Mesenchymal stem cell (in vitro differentiated cells and primary cell): Measurements from ENCODE around the gene VWA2.

Experiments
- DNase-seq: peaks from one replicate; pipeline ENCODE4 v3.0.0-alpha.2; 2013
- H2AFZ ChIP-seq: one replicate; pipeline ENCODE4 v1.6.1; 2013; ENCODE audit warnings: low read depth, mild to moderate bottlenecking, control low read depth, inconsistent platforms, low read length, moderate library complexity
- H2AK5ac ChIP-seq: 2 replicates; pipeline ENCODE4 v1.6.1; 2013; ENCODE audit warnings: low read length, moderate library complexity, mild to moderate bottlenecking, inconsistent platforms; ENCODE audit not compliant: severe bottlenecking
- H2BK120ac ChIP-seq: one replicate; pipeline ENCODE4 v1.6.1; 2013; ENCODE audit warnings: low read depth, mild to moderate bottlenecking, inconsistent platforms, low read length, moderate library complexity
- H2BK12ac ChIP-seq, 2 experiments: one replicate each; pipeline ENCODE4 v1.6.1; 2013; ENCODE audit warnings: inconsistent platforms in 2 of 2, low read length in 2 of 2, mild to moderate bottlenecking in 2 of 2, moderate library complexity in 2 of 2, control low read depth in 1 of 2
- H2BK15ac ChIP-seq: one replicate; pipeline ENCODE4 v1.6.1; 2013; ENCODE audit warnings: mild to moderate bottlenecking, low read depth, inconsistent platforms; ENCODE audit not compliant: poor library complexity, severe bottlenecking
- H2BK5ac ChIP-seq: 2 replicates; pipeline ENCODE4 v1.6.1; 2013; ENCODE audit warnings: low read depth, mild to moderate bottlenecking, low read length, control low read depth, inconsistent platforms; ENCODE audit not compliant: poor library complexity, severe bottlenecking
- H3K14ac ChIP-seq, 2 experiments: one replicate each; pipeline ENCODE4 v1.6.1; 2013; ENCODE audit warnings: inconsistent platforms in 2 of 2, low read length in 2 of 2, control low read depth in 1 of 2, mild to moderate bottlenecking in 1 of 2, moderate library complexity in 1 of 2
- H3K18ac ChIP-seq, 2 experiments: one replicate each; pipeline ENCODE4 v1.6.1; 2013; ENCODE audit warnings: inconsistent platforms in 2 of 2, low read length in 2 of 2, control low read depth in 1 of 2, low read depth in 1 of 2, mild to moderate bottlenecking in 1 of 2
- H3K23ac ChIP-seq, 2 experiments: one replicate each; pipeline ENCODE4 v1.6.1; 2013; ENCODE audit warnings: inconsistent platforms in 2 of 2, low read length in 2 of 2, mild to moderate bottlenecking in 2 of 2, moderate library complexity in 2 of 2, control low read depth in 1 of 2
- H3K27ac ChIP-seq: 2 replicates; pipeline ENCODE4 v1.5.1; 2013; ENCODE audit warnings: mild to moderate bottlenecking, moderate library complexity, low read length, control low read depth, inconsistent platforms; ENCODE audit not compliant: poor library complexity, severe bottlenecking
- H3K27me3 ChIP-seq, 2 experiments: 2 replicates each; pipeline versions ENCODE4 v1.6.1 to v1.7.0; 2013; ENCODE audit warnings: low read length in 2 of 2, mild to moderate bottlenecking in 2 of 2, moderate library complexity in 2 of 2, control low read depth in 1 of 2, inconsistent platforms in 1 of 2; ENCODE audit not compliant: control insufficient read depth in 1 of 2, insufficient read depth in 1 of 2
- H3K36me3 ChIP-seq, 2 experiments: 2 replicates each; pipeline versions ENCODE4 v1.6.1 to v1.7.0; 2013; ENCODE audit warnings: low read length in 2 of 2, control low read depth in 1 of 2, inconsistent platforms in 1 of 2, low read depth in 1 of 2, mild to moderate bottlenecking in 1 of 2; ENCODE audit not compliant: insufficient read depth in 2 of 2, control insufficient read depth in 1 of 2
- H3K4ac ChIP-seq, 2 experiments: one replicate each; pipeline ENCODE4 v1.6.1; 2013; ENCODE audit warnings: inconsistent platforms in 2 of 2, low read length in 2 of 2, mild to moderate bottlenecking in 2 of 2, moderate library complexity in 2 of 2, control low read depth in 1 of 2, low read depth in 1 of 2
- H3K4me1 ChIP-seq: 2 replicates; pipeline ENCODE4 v1.6.1; 2013; ENCODE audit warnings: low read depth, low read length, control low read depth; ENCODE audit not compliant: control insufficient read depth, insufficient read depth
- H3K4me2 ChIP-seq: 2 replicates; pipeline ENCODE4 v1.6.1; 2013; ENCODE audit warnings: low read length, mild to moderate bottlenecking, inconsistent platforms; ENCODE audit not compliant: poor library complexity, severe bottlenecking
- H3K4me3 ChIP-seq, 2 experiments: 2 replicates each; pipeline versions ENCODE4 v1.5.1 to v1.7.0; 2013; ENCODE audit warnings: low read length in 2 of 2, mild to moderate bottlenecking in 2 of 2, control low read depth in 1 of 2, low read depth in 1 of 2; ENCODE audit not compliant: insufficient read depth in 1 of 2
- H3K79me1 ChIP-seq: replicated peaks from 2 replicates; pipeline ENCODE4 v1.6.1; 2013; ENCODE audit warnings: mild to moderate bottlenecking, control low read depth, low read length, inconsistent platforms; ENCODE audit not compliant: poor library complexity, severe bottlenecking
- H3K9ac ChIP-seq: 2 replicates; pipeline ENCODE4 v1.7.0; 2013; ENCODE audit warnings: mild to moderate bottlenecking, low read length, moderate library complexity
- H3K9me3 ChIP-seq: 2 replicates; pipeline ENCODE4 v1.7.0; 2013; ENCODE audit warnings: mild to moderate bottlenecking, low read length; ENCODE audit not compliant: control insufficient read depth
- H4K8ac ChIP-seq: one replicate; pipeline ENCODE4 v1.6.1; 2013; ENCODE audit warnings: inconsistent platforms, mild to moderate bottlenecking, low read length, moderate library complexity
- H4K91ac ChIP-seq: one replicate; pipeline ENCODE4 v1.6.1; 2013; ENCODE audit warnings: mild to moderate bottlenecking, low read length, inconsistent platforms
- WGBS: methylation state at CpG from one replicate; pipeline ENCODE4 v1.1.7; 2013; ENCODE audit warnings: mixed read lengths; 5-methylcytosine and 5-hydroxymethylcytosine counted together

Gene VWA2

DNA sequence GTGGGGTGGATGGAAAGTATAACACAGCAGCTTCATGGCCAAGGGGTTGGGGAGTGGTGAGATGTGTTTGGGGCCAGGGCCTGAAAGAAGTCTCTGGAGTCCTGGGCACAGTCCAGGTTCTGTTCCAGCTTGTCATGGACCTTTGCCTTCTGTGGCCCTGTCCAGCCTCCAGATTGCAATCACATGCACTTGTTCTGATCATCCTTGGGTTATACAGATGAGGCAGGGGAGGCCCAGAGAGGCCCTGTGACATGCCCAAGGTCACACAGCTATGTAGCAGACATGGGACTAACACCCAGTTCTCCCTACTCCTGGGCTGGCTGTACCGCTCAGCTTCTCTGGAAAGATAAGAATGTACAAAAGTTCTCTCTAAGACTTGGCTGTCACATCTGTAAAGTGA is 11.7 kb downstream of the VWA2 start:
- H3K4ac ChIP-seq: no peak overlapping the region
- H4K8ac ChIP-seq: no peak overlapping the region
- H2BK15ac ChIP-seq: no peak overlapping the region
- peaks cover 12 to 35% of the 10 kb centered on the region in 2 experiments for H3K27me3 ChIP-seq
- no peak overlapping the region for H3K9ac ChIP-seq
- no peaks in the 10 kb centered on the region for H3K9me3 ChIP-seq
- H2BK12ac ChIP-seq: no peak overlapping the region
- no peak overlapping the region for H3K27ac ChIP-seq
- no peak overlapping the region for H3K14ac ChIP-seq
- H3K4me2 ChIP-seq: no peak overlapping the region
- no peaks in the 10 kb centered on the region for H3K4me1 ChIP-seq
- no peaks in the 10 kb centered on the region for H3K79me1 ChIP-seq
- H3K23ac ChIP-seq: no peak overlapping the region
- H2AK5ac ChIP-seq: no peak overlapping the region
- H3K4me3 ChIP-seq: no peak overlapping the region
- WGBS: 100% methylated on average over 1 of the region's 1 CpG
- no peak overlapping the region for H2BK5ac ChIP-seq
- no peak overlapping the region for H2BK120ac ChIP-seq
- DNase-seq: no peak
- H4K91ac ChIP-seq: no peak overlapping the region
- H3K18ac ChIP-seq: no peak overlapping the region
- H3K36me3 ChIP-seq: no peaks in the 10 kb centered on the region
- H2AFZ ChIP-seq: no peak overlapping the region

DNA sequence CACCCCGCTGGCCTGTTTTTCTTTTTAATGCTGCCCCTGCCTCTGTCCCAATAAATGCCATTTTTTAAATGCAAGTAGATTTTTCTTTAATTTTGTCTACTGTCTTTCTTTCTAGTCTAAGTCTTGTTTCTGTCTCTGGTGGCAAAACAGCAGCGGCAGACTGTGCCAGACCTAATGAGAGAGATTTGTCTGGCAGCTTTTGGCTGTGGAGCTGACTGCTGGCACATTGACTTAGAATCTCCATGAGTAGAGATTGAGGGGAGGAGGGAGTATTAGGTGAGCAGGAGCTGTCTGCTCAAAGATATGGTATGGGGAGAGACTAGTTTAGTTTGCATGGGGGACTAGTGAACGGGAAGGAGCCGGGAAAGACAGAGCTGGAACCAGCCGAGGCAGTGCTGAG is 13.0 kb downstream of the VWA2 start:
- H3K79me1 ChIP-seq: no peaks in the 10 kb centered on the region
- no peak overlapping the region for H3K4me3 ChIP-seq
- no peak for DNase-seq
- H3K4me2 ChIP-seq: no peak overlapping the region
- no peak overlapping the region for H3K9ac ChIP-seq
- no peak overlapping the region for H4K91ac ChIP-seq
- no peak overlapping the region for H3K18ac ChIP-seq
- H2BK15ac ChIP-seq: no peak overlapping the region
- H2BK12ac ChIP-seq: no peak overlapping the region
- H2BK120ac ChIP-seq: no peak overlapping the region
- no peak overlapping the region for H3K4ac ChIP-seq
- H3K36me3 ChIP-seq: no peaks in the 10 kb centered on the region
- no peak overlapping the region for H3K27ac ChIP-seq
- no peak overlapping the region for H2AK5ac ChIP-seq
- H3K9me3 ChIP-seq: no peaks in the 10 kb centered on the region
- no peak overlapping the region for H2BK5ac ChIP-seq
- peaks cover 12 to 33% of the 10 kb centered on the region in 2 experiments for H3K27me3 ChIP-seq
- H4K8ac ChIP-seq: no peak overlapping the region
- WGBS: 91% methylated on average over 4 of the region's 5 CpGs
- H3K14ac ChIP-seq: no peak overlapping the region
- H3K23ac ChIP-seq: no peak overlapping the region
- no peak overlapping the region for H2AFZ ChIP-seq
- H3K4me1 ChIP-seq: no peaks in the 10 kb centered on the region

DNA sequence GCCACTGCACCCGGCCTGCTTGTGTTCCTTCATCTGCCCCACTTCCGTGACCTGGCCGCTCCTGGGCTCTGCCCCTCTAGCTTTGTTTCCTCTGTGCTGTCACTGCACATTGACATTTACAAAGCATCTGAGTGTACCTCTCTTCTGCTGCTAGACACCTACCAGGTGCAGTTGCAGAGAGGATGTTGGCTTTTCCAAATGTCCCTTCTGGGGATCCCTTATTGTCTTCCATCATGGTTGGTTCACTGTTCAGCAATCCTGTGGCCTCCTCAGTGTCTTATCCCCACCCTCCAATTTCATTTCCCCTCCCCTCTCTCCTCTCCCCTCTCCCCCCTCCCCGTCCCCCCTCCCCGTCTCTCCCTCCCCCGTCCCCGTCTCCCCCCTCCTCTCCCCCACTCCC is 13.8 kb downstream of the VWA2 start:
- no peak overlapping the region for H2BK120ac ChIP-seq
- no peak overlapping the region for H4K91ac ChIP-seq
- H3K27ac ChIP-seq: no peak overlapping the region
- H3K27me3 ChIP-seq: peaks cover 12 to 33% of the 10 kb centered on the region in 2 experiments
- no peaks in the 10 kb centered on the region for H3K4me1 ChIP-seq
- no peak overlapping the region for H4K8ac ChIP-seq
- 98% methylated on average over 3 of the region's 7 CpGs for WGBS
- no peaks in the 10 kb centered on the region for H3K9me3 ChIP-seq
- H2BK12ac ChIP-seq: no peak overlapping the region
- H3K4me2 ChIP-seq: no peak overlapping the region
- H3K79me1 ChIP-seq: no peaks in the 10 kb centered on the region
- H2BK15ac ChIP-seq: no peak overlapping the region
- H2AFZ ChIP-seq: no peak overlapping the region
- H3K18ac ChIP-seq: no peak overlapping the region
- no peak overlapping the region for H3K4ac ChIP-seq
- H3K9ac ChIP-seq: no peak overlapping the region
- no peak overlapping the region for H3K4me3 ChIP-seq
- no peaks in the 10 kb centered on the region for H3K36me3 ChIP-seq
- H3K14ac ChIP-seq: no peak overlapping the region
- H3K23ac ChIP-seq: no peak overlapping the region
- H2AK5ac ChIP-seq: no peak overlapping the region
- no peak for DNase-seq
- H2BK5ac ChIP-seq: no peak overlapping the region

DNA sequence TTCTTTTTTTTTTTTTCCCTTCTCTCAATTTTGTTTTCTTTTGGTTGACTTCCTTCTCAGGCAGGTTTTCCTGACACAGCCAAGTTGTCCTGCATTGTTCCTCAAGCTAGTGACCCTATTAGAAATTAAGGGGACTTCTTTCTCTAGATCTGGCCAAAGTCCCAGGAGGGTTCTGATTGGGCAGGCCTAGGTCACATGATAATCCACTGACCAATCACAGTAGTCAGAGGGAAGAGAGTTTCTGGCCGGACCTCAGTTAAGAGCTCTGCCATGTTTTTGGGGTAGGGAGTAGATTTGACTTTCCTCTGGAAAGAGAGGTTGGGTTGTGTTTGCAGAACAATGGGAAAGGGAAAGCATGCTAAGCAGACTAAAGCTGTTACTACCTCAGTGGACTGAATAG is 16.2 kb downstream of the VWA2 start:
- no peak overlapping the region for H2BK15ac ChIP-seq
- H3K9me3 ChIP-seq: no peaks in the 10 kb centered on the region
- H2AFZ ChIP-seq: no peak overlapping the region
- no peak overlapping the region for H2BK5ac ChIP-seq
- H3K79me1 ChIP-seq: no peaks in the 10 kb centered on the region
- no peak overlapping the region for H3K4me2 ChIP-seq
- no peak overlapping the region for H2BK12ac ChIP-seq
- peaks cover 12 to 29% of the 10 kb centered on the region in 2 experiments for H3K27me3 ChIP-seq
- no peak overlapping the region for H3K9ac ChIP-seq
- no peak overlapping the region for H4K8ac ChIP-seq
- 100% methylated on average over 1 of the region's 1 CpG for WGBS
- peaks cover 2% of the 10 kb centered on the region for H3K4me1 ChIP-seq
- no peak overlapping the region for H3K4me3 ChIP-seq
- no peak overlapping the region for H2AK5ac ChIP-seq
- H4K91ac ChIP-seq: no peak overlapping the region
- no peak overlapping the region for H3K23ac ChIP-seq
- no peaks in the 10 kb centered on the region for H3K36me3 ChIP-seq
- H3K4ac ChIP-seq: no peak overlapping the region
- no peak overlapping the region for H3K18ac ChIP-seq
- no peak for DNase-seq
- no peak overlapping the region for H3K27ac ChIP-seq
- H3K14ac ChIP-seq: no peak overlapping the region
- no peak overlapping the region for H2BK120ac ChIP-seq
